Testis (tissue), 5 donors: ENCODE results near the gene DAPL1. TPM values are rescaled to one million over a fixed set of nuclear protein-coding genes. Genes with fewer than 3 reads are reported as not detected.

Source experiments
- DNase-seq: peaks from one replicate; pipeline ENCODE4 v3.0.0-alpha.2; 2019
- H3K27ac ChIP-seq, 2 donors: fragments of 200-600 bp; sonication (generic); one replicate each; pipeline ENCODE4 v1.5.1; 2019
- H3K27me3 ChIP-seq: fragments of 200-600 bp; sonication (generic); one replicate; pipeline ENCODE4 v1.5.1; 2019
- H3K36me3 ChIP-seq: fragments of 200-600 bp; sonication (generic); one replicate; pipeline ENCODE4 v1.5.1; 2017; ENCODE audit warnings: low read depth; ENCODE audit errors: missing control alignments
- H3K4me1 ChIP-seq: fragments of 200-600 bp; sonication (generic); one replicate; pipeline ENCODE4 v1.5.1; 2019
- H3K4me3 ChIP-seq, 2 donors: fragments of 200-600 bp; sonication (generic); one replicate each; pipeline ENCODE4 v1.5.1; 2017 to 2019
- H3K9me3 ChIP-seq: fragments of 200-600 bp; sonication (generic); one replicate; pipeline ENCODE4 v1.5.1; 2017
- CTCF ChIP-seq, 3 experiments: fragments of 450-650 bp in 2 of 3; fragments of 200-600 bp in 1 of 3; sonication (generic) in 1 of 3; IDR thresholded peaks; one replicate each; pipeline ENCODE4 v1.5.1; 2016 to 2019; ENCODE audit warnings: antibody characterized with exemption in 3 of 3, mild to moderate bottlenecking in 2 of 3, moderate library complexity in 1 of 3
- POLR2A ChIP-seq: fragments of 450-650 bp; IDR thresholded peaks from one replicate; pipeline ENCODE4 v1.6.1; 2017; ENCODE audit warnings: antibody characterized with exemption, mild to moderate bottlenecking, moderate library complexity
- WGBS, 2 donors: methylation state at CpG; one replicate each; pipeline ENCODE4 v1.1.5; 2018; 5-methylcytosine and 5-hydroxymethylcytosine counted together
- intact Hi-C: fragments of 100-400 bp; cut with DNase I; formaldehyde crosslinking; loops from one replicate; pipeline ENCODE4 v1.15.1; 2023; ENCODE audit warnings: low total_unique reads
- long read RNA-seq, 2 donors: transcript quantifications; one replicate each; lab custom pipeline, GENCODE V29; 2026
- polyA plus RNA-seq: library from polyadenylated mRNA; stranded (reverse); fragments of 350-450 nt; fragmentation: Illumina TruSeq; extraction: RNeasy Lipid Tissue Mini Kit (QIAGEN cat#74804); gene quantifications from one replicate; pipeline ENCODE4 v1.2.3, GENCODE V29; 2014; ENCODE audit warnings: low read depth, low replicate concordance; ENCODE audit not compliant: insufficient read depth
- total RNA-seq, 2 donors: library from RNA; depleted of rRNA; stranded (reverse); fragments of >200 nt; gene quantifications; one replicate each; pipeline ENCODE4 v1.2.3, GENCODE V29; 2016

DAPL1 gene
- total RNA-seq (1 to 10 TPM in 1 of 2 donors, not detected in 1; 4.2 TPM), polyA plus RNA-seq (4.4 TPM)
- long read RNA-seq, donor 1, result 0 reads
- long read RNA-seq, donor 2, partial matches to known transcripts, result 0 of 1 reads
- long read RNA-seq, donor 2, other reads (novel, unspliced or antisense), result 0 of 1 reads

GRCh38 chr2:158795195-158795924 lies at the start of gene DAPL1:
Gene DAPL1, plus strand, starts transcription at chr2:158795317. Its CDS starts 56 bp downstream, at chr2:158795373.
- Histone ChIP-seq H3K4me1 (peaks cover 6% of the 10 kb centered on the region), H3K9me3 (no peaks in the 10 kb centered on the region), H3K36me3 (no peaks in the 10 kb centered on the region), H3K27me3 (no peaks in the 10 kb centered on the region), H3K27ac (no peak within 1 kb of the TSS), H3K4me3 (no peak within 1 kb of the TSS)
- intact Hi-C loops, result no loop called here
- TF ChIP-seq POLR2A, result no peak
- TF ChIP-seq CTCF (IDR thresholded peaks at IDR 0.05), result no peak
- WGBS, 2 donors, result 41 to 65% methylated on average over 7 to 10 of the region's 10 CpGs
- no peak for DNase-seq

GRCh38 chr2:158745866-158746382 lies 49.2 kb upstream of the DAPL1 start:
- intact Hi-C loops, result loop anchor here (10.0 kb wide), 1 partner anchor 711 kb away; no protein-coding TSS in a partner anchor
- 47 to 69% methylated on average over 6 to 7 of the region's 7 CpGs for WGBS, 2 donors
- DNase-seq, result no peak

GRCh38 chr2:158746488-158746887 lies 48.6 kb upstream of the DAPL1 start:
- no peak overlapping the region for H3K27ac ChIP-seq
- H3K27me3 ChIP-seq, result no peaks in the 10 kb centered on the region
- no peaks in the 10 kb centered on the region for H3K9me3 ChIP-seq
- WGBS, 2 donors, result 79 to 80% methylated on average over 6 of the region's 6 CpGs
- no peak for TF ChIP-seq CTCF (IDR thresholded peaks at IDR 0.05)
- TF ChIP-seq POLR2A, result no peak
- peaks cover 14% of the 10 kb centered on the region for H3K4me1 ChIP-seq
- H3K36me3 ChIP-seq, result no peaks in the 10 kb centered on the region
- H3K4me3 ChIP-seq, result no peak overlapping the region
- intact Hi-C loops, result loop anchor here (10.0 kb wide), 1 partner anchor 712 kb away; no protein-coding TSS in a partner anchor
- no peak for DNase-seq

More at GRCh38 chr2:158745866-158746382, 49.2 kb upstream of the DAPL1 start:
- no peak overlapping the region for H3K27ac ChIP-seq
- H3K9me3 ChIP-seq, result no peaks in the 10 kb centered on the region
- H3K27me3 ChIP-seq, result no peaks in the 10 kb centered on the region
- H3K4me3 ChIP-seq, result no peak overlapping the region
- peaks cover 14% of the 10 kb centered on the region for H3K4me1 ChIP-seq
- no peaks in the 10 kb centered on the region for H3K36me3 ChIP-seq
- TF ChIP-seq POLR2A (no peak), CTCF (IDR thresholded peaks at IDR 0.05) (no peak)

- Histone ChIP-seq H3K27me3 (no peaks in the 10 kb centered on the region), H3K36me3 (no peaks in the 10 kb centered on the region), H3K27ac (no peak overlapping the region), H3K4me1 (peaks cover 13% of the 10 kb centered on the region), H3K4me3 (no peak overlapping the region), H3K9me3 (no peaks in the 10 kb centered on the region)
- intact Hi-C loops, result loop anchor here (10.0 kb wide), 1 partner anchor 712 kb away; no protein-coding TSS in a partner anchor
- DNase-seq, result no peak
- no peak for TF ChIP-seq CTCF (IDR thresholded peaks at IDR 0.05)
- no peak for TF ChIP-seq POLR2A
- 57 to 59% methylated on average over 2 of the region's 2 CpGs for WGBS, 2 donors
Measured at GRCh38 chr2:158747281-158747680, 47.8 kb upstream of the DAPL1 start.
